Lung (tissue), 12 donors: ENCODE results near the gene PNO1. TPM values are rescaled to one million over a fixed set of nuclear protein-coding genes. Genes with fewer than 3 reads are reported as not detected.

Source experiments
- ATAC-seq: fragments of 200-7000 bp; cut with Tn5 transposase; one replicate; pipeline ENCODE4 v1.9.1; 2020; ENCODE audit warnings: moderate number of reproducible peaks; ENCODE audit not compliant: insufficient read depth, low FRiP score
- DNase-seq, 3 donors: peaks; one replicate each; pipeline ENCODE4 v3.0.0-alpha.2; 2013 to 2017
- H3K27ac ChIP-seq, 2 donors: one replicate each; pipeline ENCODE4 v1.5.1; 2013; ENCODE audit warnings: mild to moderate bottlenecking in 2 of 2, moderate library complexity in 2 of 2, control low read depth in 1 of 2, inconsistent platforms in 1 of 2, low read depth in 1 of 2, low read length in 1 of 2
- H3K27me3 ChIP-seq, 3 donors: one replicate each; pipeline ENCODE4 v1.5.1; 2013; ENCODE audit warnings: low read length in 2 of 3; ENCODE audit not compliant: control insufficient read depth in 3 of 3, insufficient read depth in 3 of 3
- H3K36me3 ChIP-seq, 4 donors: one replicate each; pipeline ENCODE4 v1.5.1; 2013; ENCODE audit warnings: low read length in 4 of 4, mild to moderate bottlenecking in 1 of 4, moderate library complexity in 1 of 4; ENCODE audit not compliant: control insufficient read depth in 4 of 4, insufficient read depth in 4 of 4
- H3K4me1 ChIP-seq, 5 donors: one replicate each; pipeline ENCODE4 v1.5.1; 2013; ENCODE audit warnings: low read length in 5 of 5, mild to moderate bottlenecking in 2 of 5, moderate library complexity in 1 of 5; ENCODE audit not compliant: control insufficient read depth in 5 of 5, insufficient read depth in 5 of 5
- H3K4me3 ChIP-seq: one replicate; pipeline ENCODE4 v1.5.1; 2013; ENCODE audit warnings: mild to moderate bottlenecking, control low read depth, moderate library complexity
- H3K9ac ChIP-seq, 2 donors: one replicate each; pipeline ENCODE4 v1.5.1; 2013; ENCODE audit warnings: low read length in 2 of 2, control low read depth in 1 of 2; ENCODE audit not compliant: insufficient read depth in 1 of 2
- H3K9me3 ChIP-seq, 4 donors: one replicate each; pipeline ENCODE4 v1.5.1; 2013; ENCODE audit warnings: low read length in 3 of 4, mild to moderate bottlenecking in 1 of 4, moderate library complexity in 1 of 4; ENCODE audit not compliant: control insufficient read depth in 4 of 4, insufficient read depth in 3 of 4
- CTCF ChIP-seq: IDR thresholded peaks from 2 replicates; pipeline ENCODE4 v1.5.1; 2012; ENCODE audit warnings: mild to moderate bottlenecking; ENCODE audit errors: control extremely low read depth, extremely low read depth
- WGBS, 2 donors: extraction: QIAGEN DNeasy Blood & Tissue Kit; methylation state at CpG; one replicate each; pipeline ENCODE4 v1.1.7; 2013; 5-methylcytosine and 5-hydroxymethylcytosine counted together
- polyA plus RNA-seq, 2 donors: library from polyadenylated mRNA; stranded (reverse); fragments of 200-250 nt; gene quantifications; one replicate each; pipeline ENCODE4 v1.2.1, GENCODE V29; 2013
- total RNA-seq, 2 donors: library from RNA; depleted of rRNA in 1 of 2; stranded (reverse); fragments of >200 nt in 1 of 2; gene quantifications; one replicate each; pipeline ENCODE4 v1.2.1, GENCODE V29; 2014 to 2021
- donor health status: control.
- donor health status: control.
- donor health status: Bipolar disorder and iron deficiency.
- donor health status: healthy.
- donor health status: DM: yes; HTN: yes; CAD: no.

Gene PNO1
- total and polyA plus RNA-seq, 4 donors = 7.8 to 19.4 (median 10.8) TPM

- WGBS, 2 donors = 61 to 68% methylated on average over 4 of the region's 4 CpGs
These were observed 42.6 kb downstream of the PNO1 start for GRCh38 chr2:68200157-68200787.

GRCh38 chr2:68203587-68203986 is 45.9 kb downstream of the PNO1 start:
- WGBS, 2 donors = 38 to 42% methylated on average over 3 of the region's 3 CpGs

More at GRCh38 chr2:68200157-68200787, 42.6 kb downstream of the PNO1 start:
- H3K9ac ChIP-seq = no peak overlapping the region
- DNase-seq (no peak), ATAC-seq (no peak)
- peaks cover 0 to 14% (median 0%) of the 10 kb centered on the region in 5 donors for H3K4me1 ChIP-seq
- no peaks in the 10 kb centered on the region for H3K9me3 ChIP-seq
- no peak overlapping the region for H3K27ac ChIP-seq
- H3K36me3 ChIP-seq = no peaks in the 10 kb centered on the region
- H3K4me3 ChIP-seq = no peak overlapping the region
- H3K27me3 ChIP-seq = no peaks in the 10 kb centered on the region
- TF ChIP-seq CTCF = no peak

GRCh38 chr2:68206793-68207192 is 49.1 kb downstream of the PNO1 start:
- no peak overlapping the region for H3K27ac ChIP-seq
- H3K4me3 ChIP-seq = no peak overlapping the region
- no peak for DNase-seq
- H3K36me3 ChIP-seq = no peaks in the 10 kb centered on the region
- H3K27me3 ChIP-seq = no peaks in the 10 kb centered on the region
- TF ChIP-seq CTCF = no peak
- H3K4me1 ChIP-seq = peaks cover 0 to 7% (median 0%) of the 10 kb centered on the region in 5 donors
- no peak for ATAC-seq
- no peak overlapping the region for H3K9ac ChIP-seq
- H3K9me3 ChIP-seq = no peaks in the 10 kb centered on the region

More at GRCh38 chr2:68203587-68203986, 45.9 kb downstream of the PNO1 start:
- Histone ChIP-seq H3K27me3 (no peaks in the 10 kb centered on the region), H3K36me3 (no peaks in the 10 kb centered on the region), H3K27ac (peak overlapping the region in 1 of 2 donors; percentile 2), H3K4me1 (peaks cover 0 to 14% (median 0%) of the 10 kb centered on the region in 5 donors), H3K9ac (no peak overlapping the region), H3K9me3 (no peaks in the 10 kb centered on the region), H3K4me3 (no peak overlapping the region)
- ATAC-seq (no peak), DNase-seq (no peak)
- TF ChIP-seq CTCF = no peak

GRCh38 chr2:68214381-68214780 is 56.7 kb downstream of the PNO1 start:
- DNase-seq = no peak
- no peak overlapping the region for H3K9ac ChIP-seq
- H3K4me1 ChIP-seq = peaks cover 0 to 24% (median 6%) of the 10 kb centered on the region in 5 donors
- no peak overlapping the region for H3K27ac ChIP-seq
- H3K9me3 ChIP-seq = no peaks in the 10 kb centered on the region
- H3K36me3 ChIP-seq = peaks cover 0 to 10% (median 2%) of the 10 kb centered on the region in 4 donors
- no peaks in the 10 kb centered on the region for H3K27me3 ChIP-seq
- no peak for TF ChIP-seq CTCF
- no peak for ATAC-seq
- WGBS, 2 donors = 88 to 91% methylated on average over 5 of the region's 5 CpGs
- no peak overlapping the region for H3K4me3 ChIP-seq
